Coronary artery (tissue), 2 donors: ENCODE data around the gene PDZRN3.

ENCODE experiments used
- DNase-seq: peaks from one replicate; pipeline ENCODE4 v3.0.0-alpha.2; 2017; ENCODE audit warnings: low spot score
- H3K27ac ChIP-seq, 2 donors: fragments of 200-600 bp; sonication (generic); one replicate each; pipeline ENCODE4 v1.5.1; 2016 to 2019
- H3K4me3 ChIP-seq: fragments of 200-600 bp; sonication (generic); 2 replicates; pipeline ENCODE4 v1.5.1; 2016; ENCODE audit warnings: mild to moderate bottlenecking, moderate library complexity
- CTCF ChIP-seq: fragments of 200-600 bp; sonication (generic); IDR thresholded peaks from one replicate; pipeline ENCODE4 v1.5.1; 2019; ENCODE audit warnings: antibody characterized with exemption

Gene PDZRN3

DNA sequence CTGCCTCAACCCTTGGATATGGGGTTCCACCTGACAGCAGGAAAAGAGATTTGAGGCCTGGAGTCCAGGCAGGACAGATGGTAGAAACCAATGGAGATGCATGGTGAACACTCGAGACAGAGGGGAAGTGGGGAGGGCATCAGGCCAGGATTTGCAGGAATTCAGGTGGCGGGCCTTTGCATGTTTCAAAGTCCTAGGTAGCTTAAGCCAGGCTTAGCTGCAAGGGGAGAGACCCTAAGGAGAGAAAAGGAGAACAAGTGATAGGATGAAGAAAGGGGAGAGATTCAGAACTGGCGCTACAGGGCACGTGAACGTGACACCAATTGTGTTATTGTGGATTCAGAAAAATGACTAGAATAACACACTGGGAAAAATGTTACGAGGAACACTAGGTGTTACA is 182.6 kb downstream of the PDZRN3 start:
- Histone ChIP-seq H3K4me3 (no peak overlapping the region), H3K27ac (no peak overlapping the region)
- DNase-seq: no peak
- TF ChIP-seq CTCF: no peak

DNA sequence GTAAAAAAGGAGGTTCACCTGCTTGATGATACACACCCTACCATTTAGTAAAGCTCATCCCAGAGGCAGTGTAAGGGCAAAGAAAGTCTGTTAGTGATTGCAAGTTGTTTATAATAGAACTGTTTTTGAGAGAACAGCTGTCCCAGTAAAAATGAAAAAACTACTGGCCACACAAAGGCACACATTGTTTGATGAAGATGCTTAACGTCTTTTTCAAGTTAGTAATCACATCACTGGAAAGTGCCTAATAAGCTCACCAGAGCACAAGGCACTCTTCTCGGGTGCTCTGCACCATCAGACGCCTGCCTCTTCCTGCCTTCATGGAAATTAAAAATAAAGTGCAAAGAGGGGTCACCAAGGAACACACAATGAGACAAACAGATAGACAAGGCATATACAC is 186.9 kb downstream of the PDZRN3 start:
- TF ChIP-seq CTCF: no peak
- no peak overlapping the region for H3K27ac ChIP-seq
- H3K4me3 ChIP-seq: no peak overlapping the region
- DNase-seq: no peak

DNA sequence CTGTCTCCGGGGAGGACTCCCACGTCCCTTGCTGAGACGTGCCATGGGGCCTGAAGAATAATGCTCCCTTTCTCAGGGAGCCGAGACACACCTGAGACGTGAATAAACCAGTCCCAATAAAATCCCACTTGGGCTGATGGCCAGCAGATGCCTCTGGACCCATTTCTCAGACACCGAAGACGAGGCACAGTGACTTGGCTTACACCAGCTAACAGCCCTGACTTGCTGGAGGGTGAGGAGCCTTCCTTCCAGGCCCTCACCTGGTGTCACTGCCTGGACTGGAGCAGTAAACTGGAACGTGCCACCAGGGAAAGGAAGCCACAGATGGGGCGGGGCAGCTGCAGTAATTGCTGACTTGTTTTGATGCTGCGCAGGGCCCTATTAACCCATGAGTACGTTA is 189.7 kb downstream of the PDZRN3 start:
- no peak for DNase-seq
- Histone ChIP-seq H3K27ac (no peak overlapping the region), H3K4me3 (no peak overlapping the region)
- no peak for TF ChIP-seq CTCF

GRCh38 chr3:73433687-73434086 is 191.1 kb downstream of the PDZRN3 start:
- no peak for TF ChIP-seq CTCF
- Histone ChIP-seq H3K27ac (no peak overlapping the region), H3K4me3 (no peak overlapping the region)
- no peak for DNase-seq

GRCh38 chr3:73433079-73433478 is 191.7 kb downstream of the PDZRN3 start:
- H3K27ac ChIP-seq: no peak overlapping the region
- H3K4me3 ChIP-seq: no peak overlapping the region

DNA sequence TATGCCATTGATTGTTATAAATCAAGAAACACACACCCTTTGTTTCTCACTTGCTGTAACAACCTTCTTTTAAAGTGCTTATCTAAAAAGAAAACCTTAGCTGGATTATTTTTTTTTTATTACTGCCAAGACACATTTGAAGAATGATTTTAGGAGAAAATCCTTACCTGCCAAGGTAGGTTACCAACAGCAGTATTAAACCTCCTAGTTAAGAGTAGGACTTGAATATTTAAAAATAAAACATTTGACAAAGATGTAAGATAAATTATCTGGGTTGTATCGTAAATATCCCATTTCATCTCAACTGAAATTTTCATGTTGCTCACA is 192.1 kb downstream of the PDZRN3 start:
- no peak for TF ChIP-seq CTCF
- H3K27ac ChIP-seq: no peak overlapping the region
- no peak overlapping the region for H3K4me3 ChIP-seq
- no peak for DNase-seq

More at GRCh38 chr3:73433079-73433478, 191.7 kb downstream of the PDZRN3 start:
- no peak for TF ChIP-seq CTCF
- no peak for DNase-seq

DNA sequence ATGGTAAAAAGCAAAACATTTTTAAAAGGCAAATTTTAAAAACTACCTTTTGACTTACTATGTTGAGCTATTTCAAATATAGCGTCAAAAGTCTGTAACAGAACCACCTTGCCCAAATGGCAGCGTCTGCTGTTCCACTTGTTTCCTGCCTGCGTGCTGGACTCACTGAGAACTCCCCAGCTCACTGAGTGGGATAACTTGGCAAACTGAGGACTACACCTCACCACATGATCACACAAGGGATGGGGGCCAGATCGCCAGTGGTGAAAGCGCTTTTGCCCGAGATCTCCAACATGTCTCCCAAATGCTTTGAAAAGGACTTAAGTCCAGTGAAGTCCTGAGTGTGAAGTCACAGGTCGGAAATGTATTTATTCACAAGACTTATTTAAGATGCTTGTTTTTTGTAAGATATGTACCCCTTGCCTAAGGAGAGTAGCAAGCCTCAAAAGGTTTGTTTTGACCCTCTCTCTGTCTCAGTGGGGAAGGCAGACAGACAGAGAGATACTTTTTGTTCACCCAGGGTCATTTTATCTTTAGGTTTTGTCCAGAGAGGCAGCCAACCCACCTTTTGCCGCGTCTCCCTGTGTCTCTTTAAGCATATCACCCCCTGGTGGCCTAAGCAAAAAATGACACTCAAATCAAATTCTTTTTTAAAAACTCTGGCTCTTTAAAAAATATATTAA is 192.6 kb downstream of the PDZRN3 start:
- Histone ChIP-seq H3K27ac (no peak overlapping the region), H3K4me3 (no peak overlapping the region)
- no peak for DNase-seq
- TF ChIP-seq CTCF: peak; percentile 56
